Neuronal stem cell (in vitro differentiated cells): Measurements from ENCODE around the gene PLCG1.

Experiments
- DNase-seq: peaks from one replicate; pipeline ENCODE4 v3.0.0-alpha.2; 2013; ENCODE audit warnings: low spot score
- H2AFZ ChIP-seq: one replicate; pipeline ENCODE4 v1.6.1; 2013; ENCODE audit warnings: mild to moderate bottlenecking, low read length, inconsistent platforms
- H2AK5ac ChIP-seq: 2 replicates; pipeline ENCODE4 v1.6.1; 2013; ENCODE audit warnings: low read depth, mild to moderate bottlenecking, inconsistent platforms, low read length, moderate library complexity, mixed read lengths
- H2BK120ac ChIP-seq: 2 replicates; pipeline ENCODE4 v1.6.1; 2013; ENCODE audit warnings: low read depth, mild to moderate bottlenecking, inconsistent platforms, low read length, moderate library complexity, mixed read lengths
- H2BK12ac ChIP-seq: one replicate; pipeline ENCODE4 v1.6.1; 2013; ENCODE audit warnings: low read length, inconsistent platforms
- H2BK15ac ChIP-seq: 2 replicates; pipeline ENCODE4 v1.6.1; 2013; ENCODE audit warnings: mild to moderate bottlenecking, low read length, inconsistent platforms, mixed read lengths
- H2BK5ac ChIP-seq: one replicate; pipeline ENCODE4 v1.6.1; 2013; ENCODE audit warnings: inconsistent platforms, mild to moderate bottlenecking, low read length, moderate library complexity
- H3K14ac ChIP-seq: one replicate; pipeline ENCODE4 v1.6.1; 2013; ENCODE audit warnings: low read length, inconsistent platforms
- H3K18ac ChIP-seq: 2 replicates; pipeline ENCODE4 v1.6.1; 2013; ENCODE audit warnings: low read length, inconsistent platforms
- H3K23ac ChIP-seq: 2 replicates; pipeline ENCODE4 v1.6.1; 2013; ENCODE audit warnings: low read depth, mild to moderate bottlenecking, mixed read lengths, low read length, inconsistent platforms; ENCODE audit not compliant: poor library complexity
- H3K27ac ChIP-seq: replicated peaks from 3 replicates; pipeline ENCODE4 v1.5.1; 2013; ENCODE audit warnings: low read length, inconsistent platforms
- H3K27me3 ChIP-seq, 3 experiments: 2 replicates each; pipeline ENCODE4 v1.6.1; 2013; ENCODE audit warnings: low read length in 3 of 3, mild to moderate bottlenecking in 2 of 3, inconsistent platforms in 1 of 3, low read depth in 1 of 3, mixed read lengths in 1 of 3, moderate library complexity in 1 of 3; ENCODE audit not compliant: control insufficient read depth in 3 of 3, insufficient read depth in 3 of 3
- H3K36me3 ChIP-seq, 2 donors: replicated peaks in 1 of 2; 2 replicates each; pipeline ENCODE4 v1.6.1; 2013; ENCODE audit warnings: low read length in 2 of 2; ENCODE audit not compliant: control insufficient read depth in 2 of 2, insufficient read depth in 2 of 2
- H3K4ac ChIP-seq: 2 replicates; pipeline ENCODE4 v1.6.1; 2013; ENCODE audit warnings: inconsistent platforms, mild to moderate bottlenecking, low read length, moderate library complexity
- H3K4me1 ChIP-seq, 2 donors: 1 replicate in 1 of 2; 2 replicates in 1 of 2; pipeline ENCODE4 v1.6.1; 2013; ENCODE audit warnings: low read length in 2 of 2, low read depth in 1 of 2; ENCODE audit not compliant: control insufficient read depth in 2 of 2, insufficient read depth in 1 of 2
- H3K4me2 ChIP-seq: one replicate; pipeline ENCODE4 v1.6.1; 2013; ENCODE audit warnings: mild to moderate bottlenecking, low read length, inconsistent platforms; ENCODE audit not compliant: insufficient read depth, poor library complexity, severe bottlenecking
- H3K4me3 ChIP-seq, 2 donors: 2 replicates each; pipeline ENCODE4 v1.5.1; 2013; ENCODE audit warnings: low read length in 2 of 2, mild to moderate bottlenecking in 2 of 2, inconsistent platforms in 1 of 2, moderate library complexity in 1 of 2
- H3K79me1 ChIP-seq: one replicate; pipeline ENCODE4 v1.6.1; 2013; ENCODE audit warnings: low read depth, mild to moderate bottlenecking, inconsistent platforms, low read length, moderate library complexity
- H3K9ac ChIP-seq: one replicate; pipeline ENCODE4 v1.6.1; 2013; ENCODE audit warnings: mild to moderate bottlenecking, low read depth, low read length, inconsistent platforms; ENCODE audit not compliant: poor library complexity
- H3K9me3 ChIP-seq, 2 donors: replicated peaks in 1 of 2; 2 replicates each; pipeline versions ENCODE3 to v1.6.1; 2013; ENCODE audit warnings: low read length in 2 of 2, mild to moderate bottlenecking in 2 of 2, inconsistent platforms in 1 of 2, low read depth in 1 of 2, mixed read lengths in 1 of 2, moderate library complexity in 1 of 2; ENCODE audit not compliant: control insufficient read depth in 2 of 2, insufficient read depth in 1 of 2
- H4K8ac ChIP-seq: one replicate; pipeline ENCODE4 v1.6.1; 2013; ENCODE audit warnings: low read depth, mild to moderate bottlenecking, inconsistent platforms, low read length, moderate library complexity
- H4K91ac ChIP-seq: one replicate; pipeline ENCODE4 v1.6.1; 2013; ENCODE audit warnings: low read length, low read depth, mild to moderate bottlenecking, inconsistent platforms; ENCODE audit not compliant: poor library complexity
- WGBS, 2 donors: extraction: QIAGEN DNeasy Blood & Tissue Kit; methylation state at CpG; one replicate each; pipeline ENCODE4 v1.1.7; 2013; ENCODE audit warnings: missing lambda C conversion rate in 2 of 2, mixed read lengths in 1 of 2; ENCODE audit not compliant: insufficient read length in 2 of 2, insufficient replicate concordance in 1 of 2; ENCODE audit errors: extremely low coverage in 2 of 2; 5-methylcytosine and 5-hydroxymethylcytosine counted together

Gene PLCG1

DNA sequence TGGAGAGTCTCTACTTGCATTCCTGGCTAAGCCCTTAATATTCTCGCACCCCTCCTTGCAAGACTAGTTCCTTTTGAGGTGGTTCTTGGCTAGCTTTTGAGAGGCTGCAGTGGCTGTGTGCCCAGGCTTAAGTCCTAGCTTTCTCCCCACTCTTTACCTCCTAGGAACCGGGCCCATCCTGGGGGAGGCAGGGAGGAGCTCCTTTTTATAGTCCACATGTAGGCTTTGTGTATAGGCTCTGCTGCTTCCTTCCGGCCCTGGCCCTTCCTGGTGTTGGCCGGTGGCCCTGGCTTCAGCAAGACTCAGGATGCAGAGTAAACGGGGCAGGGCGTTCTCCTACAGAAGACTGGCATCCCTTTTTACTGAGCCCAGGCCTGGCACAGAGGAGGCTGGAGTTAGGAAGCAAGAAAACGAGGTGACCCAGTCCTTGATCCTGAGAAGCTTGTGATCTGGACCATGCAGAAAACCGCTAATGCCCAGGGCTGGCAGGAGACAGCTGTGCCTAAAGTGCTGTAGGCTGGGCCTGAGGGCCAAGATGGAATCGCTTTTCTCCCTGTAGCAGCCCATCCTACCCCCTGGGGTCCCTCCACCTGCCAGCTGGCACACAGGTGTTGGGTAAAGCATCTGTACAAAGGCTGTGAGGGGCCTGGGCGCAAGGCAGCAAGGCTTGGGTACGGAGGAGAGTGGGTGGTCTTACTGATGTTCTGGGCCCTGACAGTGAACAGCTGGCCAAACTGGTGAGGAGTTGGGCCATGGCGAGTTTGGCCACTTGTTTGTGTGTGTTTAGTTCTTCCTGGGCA, 8.7 kb downstream of the PLCG1 start:
- no peak overlapping the region for H3K4me2 ChIP-seq
- H3K4ac ChIP-seq = no peak overlapping the region
- H2AFZ ChIP-seq = no peak overlapping the region
- H2AK5ac ChIP-seq = no peak overlapping the region
- no peaks in the 10 kb centered on the region for H3K27me3 ChIP-seq
- no peak overlapping the region for H4K91ac ChIP-seq
- H2BK120ac ChIP-seq = no peak overlapping the region
- H3K23ac ChIP-seq = no peak overlapping the region
- DNase-seq = no peak
- no peak overlapping the region for H4K8ac ChIP-seq
- peaks cover 28% of the 10 kb centered on the region for H3K79me1 ChIP-seq
- H3K9me3 ChIP-seq = no peaks in the 10 kb centered on the region
- peaks cover 5 to 13% of the 10 kb centered on the region in 2 donors for H3K4me1 ChIP-seq
- no CpG with 5 or more reads among the region's 12 CpGs for WGBS, 2 donors
- H2BK5ac ChIP-seq = no peak overlapping the region
- H3K4me3 ChIP-seq = no peak overlapping the region
- no peak overlapping the region for H2BK15ac ChIP-seq
- H3K9ac ChIP-seq = no peak overlapping the region
- peaks cover 2 to 95% of the 10 kb centered on the region in 2 donors for H3K36me3 ChIP-seq
- H3K18ac ChIP-seq = no peak overlapping the region
- H2BK12ac ChIP-seq = no peak overlapping the region
- no peak overlapping the region for H3K27ac ChIP-seq
- no peak overlapping the region for H3K14ac ChIP-seq

GRCh38 chr20:41147767-41148191, 10.4 kb downstream of the PLCG1 start:
- Histone ChIP-seq H2BK120ac (no peak overlapping the region), H3K27me3 (no peaks in the 10 kb centered on the region), H3K9ac (no peak overlapping the region), H3K18ac (no peak overlapping the region), H3K36me3 (peaks cover 4 to 94% of the 10 kb centered on the region in 2 donors), H2BK5ac (no peak overlapping the region), H3K4me3 (no peak overlapping the region), H2AFZ (no peak overlapping the region), H2BK12ac (no peak overlapping the region), H3K4me1 (peaks cover 0 to 3% of the 10 kb centered on the region in 2 donors), H4K8ac (no peak overlapping the region), H3K4me2 (no peak overlapping the region), H3K23ac (no peak overlapping the region), H2AK5ac (no peak overlapping the region), H3K9me3 (no peaks in the 10 kb centered on the region), H3K4ac (no peak overlapping the region), H3K27ac (no peak overlapping the region), H2BK15ac (no peak overlapping the region), H3K14ac (no peak overlapping the region), H4K91ac (no peak overlapping the region), H3K79me1 (peaks cover 29% of the 10 kb centered on the region)
- DNase-seq = no peak
- WGBS, 2 donors = no CpG with 5 or more reads among the region's 8 CpGs

DNA sequence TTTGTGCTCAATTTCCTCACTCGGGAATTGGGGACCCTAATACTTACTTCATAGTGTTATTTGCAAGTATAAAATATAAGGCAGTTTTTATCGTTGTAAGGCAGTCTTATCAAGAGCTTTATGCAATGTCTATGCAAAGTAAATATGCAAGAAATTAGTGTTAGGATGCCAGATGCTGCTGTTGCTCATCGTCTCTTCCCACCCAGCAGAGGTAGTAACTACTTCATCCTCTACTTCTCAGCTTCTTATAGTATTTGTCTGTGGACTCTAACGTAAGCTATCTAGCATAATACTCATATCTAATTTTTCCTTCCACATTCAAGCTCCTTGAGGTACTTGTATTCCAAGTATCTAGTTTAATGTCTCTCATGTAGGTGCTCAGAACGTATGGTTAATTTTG, 11.6 kb downstream of the PLCG1 start:
- Histone ChIP-seq H3K79me1 (peaks cover 28% of the 10 kb centered on the region), H2AFZ (no peak overlapping the region), H3K36me3 (peaks cover 4 to 95% of the 10 kb centered on the region in 2 donors)

GRCh38 chr20:41150664-41151063, 13.3 kb downstream of the PLCG1 start:
- H3K9me3 ChIP-seq = no peaks in the 10 kb centered on the region
- H3K27ac ChIP-seq = no peak overlapping the region
- H2BK12ac ChIP-seq = no peak overlapping the region
- H3K27me3 ChIP-seq = no peaks in the 10 kb centered on the region
- H3K4ac ChIP-seq = no peak overlapping the region
- H4K8ac ChIP-seq = no peak overlapping the region
- H3K9ac ChIP-seq = no peak overlapping the region
- H4K91ac ChIP-seq = no peak overlapping the region
- no peak for DNase-seq
- no peak overlapping the region for H2BK120ac ChIP-seq
- H3K4me1 ChIP-seq = no peaks in the 10 kb centered on the region
- no peak overlapping the region for H3K4me2 ChIP-seq
- peaks cover 7 to 93% of the 10 kb centered on the region in 2 donors for H3K36me3 ChIP-seq
- no peak overlapping the region for H2AK5ac ChIP-seq
- H2BK15ac ChIP-seq = no peak overlapping the region
- H3K18ac ChIP-seq = no peak overlapping the region
- WGBS, 2 donors = no CpG with 5 or more reads among the region's 3 CpGs
- no peak overlapping the region for H3K23ac ChIP-seq
- peaks cover 24% of the 10 kb centered on the region for H3K79me1 ChIP-seq
- H3K14ac ChIP-seq = no peak overlapping the region
- no peak overlapping the region for H2BK5ac ChIP-seq
- H2AFZ ChIP-seq = no peak overlapping the region
- no peak overlapping the region for H3K4me3 ChIP-seq

More for the DNA sequence above, 11.6 kb downstream of the PLCG1 start:
- H3K4me3 ChIP-seq = no peak overlapping the region
- H4K91ac ChIP-seq = no peak overlapping the region
- H3K4ac ChIP-seq = no peak overlapping the region
- WGBS, 2 donors = no CpG with 5 or more reads among the region's 5 CpGs
- H2BK5ac ChIP-seq = no peak overlapping the region
- no peak overlapping the region for H3K18ac ChIP-seq
- no peak overlapping the region for H3K9ac ChIP-seq
- H3K4me1 ChIP-seq = no peaks in the 10 kb centered on the region
- no peak overlapping the region for H2BK15ac ChIP-seq
- H3K27ac ChIP-seq = no peak overlapping the region
- no peak overlapping the region for H2BK12ac ChIP-seq
- no peak overlapping the region for H4K8ac ChIP-seq
- no peak overlapping the region for H3K23ac ChIP-seq
- no peak overlapping the region for H3K4me2 ChIP-seq
- no peak overlapping the region for H3K14ac ChIP-seq
- no peak for DNase-seq
- no peak overlapping the region for H2BK120ac ChIP-seq
- no peaks in the 10 kb centered on the region for H3K9me3 ChIP-seq
- no peaks in the 10 kb centered on the region for H3K27me3 ChIP-seq
- H2AK5ac ChIP-seq = no peak overlapping the region
